Activated T-helper 2 cell treated with anti-CD3 and anti-CD28 coated beads, Interferon-gamma antibody, Interleukin-2, Interleukin-4, amounts not matched to agents 10 μg/mL and 5 μg/mL and 100 μg/mL, durations not matched to agents 14 hours and 24 hours and 36 hours (primary cell): ENCODE results near the gene COMMD7. TPM values are rescaled to one million over a fixed set of nuclear protein-coding genes. Genes with fewer than 3 reads are reported as not detected.
A peak's percentile ranks its signal among the peaks of the same experiment; 100 is the strongest.

ENCODE experiments used
- DNase-seq: peaks from one replicate; pipeline ENCODE4 v3.0.0; 2021; ENCODE audit warnings: low spot score
- H3K27ac Mint-ChIP-seq: one replicate; pipeline ENCODE4 v1.8.0; 2021; ENCODE audit warnings: mixed read lengths
- H3K27me3 Mint-ChIP-seq: one replicate; pipeline ENCODE4 v1.8.0; 2021; ENCODE audit warnings: low read depth, mixed read lengths
- H3K36me3 Mint-ChIP-seq: one replicate; pipeline ENCODE4 v1.8.0; 2021; ENCODE audit warnings: low read depth, mixed read lengths
- H3K4me1 Mint-ChIP-seq: one replicate; pipeline ENCODE4 v1.8.0; 2021; ENCODE audit warnings: low read depth, mixed read lengths
- H3K4me3 Mint-ChIP-seq: one replicate; pipeline ENCODE4 v1.8.0; 2021; ENCODE audit warnings: low read depth, mild to moderate bottlenecking, moderate library complexity, mixed read lengths
- H3K9me3 Mint-ChIP-seq: one replicate; pipeline ENCODE4 v1.8.0; 2021; ENCODE audit warnings: mixed read lengths
- intact Hi-C: fragments of 100-400 bp; cut with micrococcal nuclease; formaldehyde crosslinking; loops from one replicate; pipeline ENCODE4 v1.15.1; 2023
- total RNA-seq: library from RNA; stranded (reverse); gene quantifications from 2 replicates; pipeline ENCODE4 v1.2.3, GENCODE V29; 2022

Gene COMMD7
- total RNA-seq, 1 donor from 2014 or later = 55.7 TPM

DNA sequence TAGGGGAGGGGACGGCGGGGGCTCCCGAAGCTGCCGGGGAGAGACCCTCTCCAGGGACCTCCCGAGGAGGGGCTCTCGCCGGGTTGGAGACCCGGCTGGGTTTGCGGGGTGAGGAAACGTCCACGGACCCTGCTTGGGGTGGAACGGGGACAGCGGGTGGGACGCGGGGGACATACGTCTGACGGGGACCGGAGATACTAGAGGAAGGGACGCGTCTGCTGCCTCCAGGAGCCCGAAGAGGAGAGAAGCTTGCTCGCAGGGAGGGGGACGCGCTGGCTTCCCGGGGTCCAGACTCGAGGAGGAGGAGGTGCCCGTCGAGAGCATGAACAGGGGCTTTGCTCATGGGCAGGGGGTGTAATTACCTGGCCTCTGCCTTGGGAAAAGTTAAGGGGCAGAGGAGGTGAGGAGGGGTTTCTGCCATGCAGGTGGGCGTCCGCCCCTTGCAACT, 19.5 kb upstream of the COMMD7 start:
- peak overlapping the region; percentile 87 for H3K4me3 Mint-ChIP-seq
- H3K9me3 Mint-ChIP-seq = no peaks in the 10 kb centered on the region
- H3K27ac Mint-ChIP-seq = no peak overlapping the region
- H3K27me3 Mint-ChIP-seq = peaks cover 8% of the 10 kb centered on the region
- no peaks in the 10 kb centered on the region for H3K36me3 Mint-ChIP-seq
- intact Hi-C loops = loop anchor here (2.0 kb wide), 1 partner anchor 14 kb away; no protein-coding TSS in a partner anchor
- H3K4me1 Mint-ChIP-seq = peaks cover 11% of the 10 kb centered on the region
- DNase-seq = no peak

GRCh38 chr20:32761831-32762753, 18.8 kb upstream of the COMMD7 start, which contains the start of gene DNMT3B:
TSS of gene DNMT3B (plus strand) at chr20:32762385. CDS start at chr20:32780324, 17,939 bp downstream.
- intact Hi-C loops = loop anchor here (2.0 kb wide), 1 partner anchor 15 kb away; no protein-coding TSS in a partner anchor
- DNase-seq = peak; percentile 64
- Mint-ChIP-seq H3K36me3 (no peaks in the 10 kb centered on the region), H3K4me3 (peak within 1 kb of the TSS; percentile 87), H3K4me1 (peaks cover 10% of the 10 kb centered on the region), H3K27me3 (peaks cover 8% of the 10 kb centered on the region), H3K9me3 (no peaks in the 10 kb centered on the region), H3K27ac (peak within 1 kb of the TSS; percentile 57)

- H3K9me3 Mint-ChIP-seq = no peaks in the 10 kb centered on the region
- intact Hi-C loops = no loop called here
- no peak for DNase-seq
- H3K4me1 Mint-ChIP-seq = peaks cover 10% of the 10 kb centered on the region
- H3K27me3 Mint-ChIP-seq = peaks cover 8% of the 10 kb centered on the region
- no peaks in the 10 kb centered on the region for H3K36me3 Mint-ChIP-seq
- H3K4me3 Mint-ChIP-seq = peak overlapping the region; percentile 75
- H3K27ac Mint-ChIP-seq = peak overlapping the region; percentile 57
Observed at GRCh38 chr20:32761417-32761830, 18.2 kb upstream of the COMMD7 start.

DNA sequence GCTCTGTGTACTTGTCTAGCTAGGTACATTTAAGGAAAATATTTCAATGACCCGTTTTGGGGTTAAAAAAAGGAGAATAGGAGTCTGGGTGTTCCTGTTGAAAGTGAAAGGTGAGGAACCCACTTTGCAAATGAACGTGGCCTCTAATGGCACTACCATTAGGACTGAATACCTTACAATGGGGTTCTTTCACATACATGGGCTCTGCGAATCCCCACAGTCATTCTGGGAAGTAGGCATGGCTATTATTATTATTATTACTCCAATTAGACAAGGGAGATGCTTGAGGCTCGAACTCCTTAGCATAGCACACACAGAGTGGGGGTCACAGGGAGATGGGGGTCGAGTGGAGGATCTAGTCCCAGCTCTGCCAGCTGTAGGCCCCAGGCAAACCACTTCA, 12.9 kb upstream of the COMMD7 start:
- no peak for DNase-seq
- H3K4me1 Mint-ChIP-seq = peaks cover 9% of the 10 kb centered on the region
- no peak overlapping the region for H3K27ac Mint-ChIP-seq
- no peaks in the 10 kb centered on the region for H3K36me3 Mint-ChIP-seq
- no peaks in the 10 kb centered on the region for H3K27me3 Mint-ChIP-seq
- intact Hi-C loops = no loop called here
- H3K4me3 Mint-ChIP-seq = no peak overlapping the region
- H3K9me3 Mint-ChIP-seq = no peaks in the 10 kb centered on the region

- intact Hi-C loops = no loop called here
- Mint-ChIP-seq H3K9me3 (no peaks in the 10 kb centered on the region), H3K27ac (no peak overlapping the region), H3K4me1 (peaks cover 7% of the 10 kb centered on the region), H3K4me3 (no peak overlapping the region), H3K27me3 (no peaks in the 10 kb centered on the region), H3K36me3 (no peaks in the 10 kb centered on the region)
- no peak for DNase-seq
Observed at GRCh38 chr20:32753731-32754130, 10.5 kb upstream of the COMMD7 start.

GRCh38 chr20:32752458-32753250, 9.4 kb upstream of the COMMD7 start:
- DNase-seq = no peak
- Mint-ChIP-seq H3K9me3 (no peaks in the 10 kb centered on the region), H3K4me3 (no peak overlapping the region), H3K27me3 (no peaks in the 10 kb centered on the region), H3K36me3 (no peaks in the 10 kb centered on the region), H3K27ac (no peak overlapping the region), H3K4me1 (peaks cover 7% of the 10 kb centered on the region)
- intact Hi-C loops = no loop called here

DNA sequence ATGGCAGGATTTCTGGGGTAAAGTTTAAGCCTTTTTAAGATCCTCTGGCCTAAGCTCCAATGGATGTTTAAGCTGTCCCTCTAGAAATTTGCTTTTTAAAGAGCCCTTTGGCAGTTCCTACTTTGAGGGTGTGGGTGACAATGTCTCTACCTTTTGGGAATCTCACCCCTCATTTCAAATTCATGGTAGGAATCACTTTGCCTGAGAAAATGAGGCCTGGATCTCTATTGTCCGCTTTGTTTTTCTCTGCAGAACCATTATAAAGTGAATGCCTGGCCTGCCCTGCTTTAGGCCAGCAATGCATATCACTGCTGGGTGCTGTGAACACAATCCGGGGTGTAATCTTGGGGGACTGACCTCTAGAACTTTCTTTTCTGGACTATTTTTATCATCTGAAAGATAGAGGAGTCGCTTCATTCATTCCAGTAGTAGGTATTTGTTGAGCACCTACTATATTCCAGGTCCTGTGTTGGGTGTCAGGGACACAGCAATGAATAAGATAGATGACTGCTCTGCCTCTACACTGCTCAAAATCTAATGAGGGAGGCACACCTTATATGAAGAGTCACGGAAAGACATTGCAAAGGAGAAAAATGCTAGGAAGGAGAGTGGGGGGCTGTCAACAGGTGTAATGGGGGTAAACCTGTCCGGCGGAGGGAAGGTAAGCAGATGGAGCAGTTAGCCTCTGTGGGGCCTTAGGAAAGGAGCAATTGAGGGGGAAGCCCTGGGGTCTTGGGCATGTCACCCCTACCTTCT, 8.6 kb upstream of the COMMD7 start:
- DNase-seq = no peak
- Mint-ChIP-seq H3K9me3 (no peaks in the 10 kb centered on the region), H3K4me3 (no peak overlapping the region), H3K27me3 (no peaks in the 10 kb centered on the region), H3K4me1 (peaks cover 7% of the 10 kb centered on the region), H3K27ac (no peak overlapping the region), H3K36me3 (no peaks in the 10 kb centered on the region)
- intact Hi-C loops = no loop called here

DNA sequence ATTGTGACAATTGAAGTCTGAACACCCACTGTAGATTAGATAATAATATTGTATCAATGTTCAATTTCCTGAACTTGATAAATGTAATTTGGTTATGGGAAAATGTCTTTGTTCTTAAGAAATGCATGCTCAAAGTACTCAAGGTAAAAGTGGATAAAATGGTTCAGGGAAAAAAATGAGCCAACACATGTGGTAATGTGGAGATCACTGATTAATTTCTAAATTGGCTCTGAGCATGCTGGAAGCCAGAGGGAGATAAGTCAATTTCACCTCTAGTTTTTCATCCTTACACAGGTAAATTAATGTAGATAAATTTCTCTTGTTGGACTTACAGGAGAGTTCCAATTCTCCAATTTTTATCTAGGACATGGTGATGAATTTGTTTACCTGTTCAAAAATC, 8.0 kb upstream of the COMMD7 start:
- Mint-ChIP-seq H3K27ac (no peak overlapping the region), H3K36me3 (no peaks in the 10 kb centered on the region), H3K27me3 (no peaks in the 10 kb centered on the region), H3K4me1 (peaks cover 7% of the 10 kb centered on the region), H3K9me3 (no peaks in the 10 kb centered on the region), H3K4me3 (no peak overlapping the region)
- no peak for DNase-seq
- intact Hi-C loops = no loop called here

GRCh38 chr20:32749914-32750637, 6.8 kb upstream of the COMMD7 start:
- Mint-ChIP-seq H3K4me3 (no peak overlapping the region), H3K36me3 (no peaks in the 10 kb centered on the region), H3K9me3 (no peaks in the 10 kb centered on the region), H3K4me1 (peaks cover 7% of the 10 kb centered on the region), H3K27me3 (no peaks in the 10 kb centered on the region), H3K27ac (no peak overlapping the region)
- intact Hi-C loops = no loop called here
- no peak for DNase-seq

DNA sequence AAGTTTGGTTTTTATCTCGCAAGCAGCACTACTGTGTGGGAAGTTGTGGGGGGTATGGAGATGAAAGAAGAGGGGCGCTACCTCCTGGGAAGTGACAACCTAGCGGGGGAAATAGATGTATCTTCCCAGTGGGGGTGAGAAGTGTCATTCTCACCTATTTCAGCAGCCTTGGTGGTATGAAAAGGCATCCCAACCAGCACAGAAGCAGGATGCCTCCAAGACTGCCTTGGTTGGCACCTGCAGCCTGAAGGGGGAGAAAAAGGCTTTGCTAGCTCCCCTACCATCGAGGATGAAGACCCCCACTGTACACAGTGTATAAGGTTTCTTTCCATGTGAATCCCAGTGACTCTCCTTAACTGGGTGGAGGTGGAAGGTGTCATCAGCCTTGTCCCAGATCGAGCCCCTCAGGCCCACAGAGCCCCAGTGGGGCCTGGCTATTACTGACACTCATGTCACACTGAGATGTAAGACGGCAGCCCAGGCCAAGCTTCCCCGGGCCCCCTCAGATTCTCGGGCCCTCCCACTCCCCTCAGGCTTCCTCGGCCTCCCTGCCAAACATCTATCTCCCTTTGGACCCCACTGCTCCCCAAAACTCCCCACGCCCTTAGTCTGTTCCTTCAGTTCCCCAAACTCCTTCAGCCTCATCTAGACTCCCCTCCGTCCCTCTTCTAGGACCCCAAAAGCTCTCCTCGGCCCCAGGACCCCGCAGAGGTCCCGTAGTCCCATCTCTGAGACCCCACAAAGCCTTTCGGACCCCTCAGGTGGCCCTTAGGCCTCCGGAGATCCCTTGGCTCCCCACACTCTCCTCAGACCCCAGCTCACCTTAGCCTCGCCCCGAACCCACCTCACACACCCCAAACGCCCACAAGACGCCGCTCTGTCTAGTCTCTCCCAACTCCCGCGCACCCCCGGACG, 688 bp downstream of the COMMD7 start:
- Mint-ChIP-seq H3K27ac (peak overlapping the region; percentile 97), H3K36me3 (peaks cover 7% of the 10 kb centered on the region), H3K4me1 (peaks cover 26% of the 10 kb centered on the region), H3K9me3 (no peaks in the 10 kb centered on the region), H3K4me3 (peak overlapping the region; percentile 97), H3K27me3 (no peaks in the 10 kb centered on the region)
- peak; percentile 17 for DNase-seq
- intact Hi-C loops = loop anchor here (5.0 kb wide), 1 partner anchor 35 kb away; no protein-coding TSS in a partner anchor

- Mint-ChIP-seq H3K36me3 (peaks cover 8% of the 10 kb centered on the region), H3K9me3 (no peaks in the 10 kb centered on the region), H3K27me3 (no peaks in the 10 kb centered on the region), H3K27ac (no peak overlapping the region), H3K4me3 (no peak overlapping the region), H3K4me1 (peaks cover 27% of the 10 kb centered on the region)
- DNase-seq = no peak
- intact Hi-C loops = loop anchor here (5.0 kb wide), 1 partner anchor 36 kb away; no protein-coding TSS in a partner anchor
Observed at GRCh38 chr20:32741151-32741550, 2.1 kb downstream of the COMMD7 start.
